IPS-18c (cell line): ENCODE data around the gene KAT6B.
"Not testable (repeated sequence)": the region's sequence is repeated elsewhere in the genome, so short reads cannot be mapped to it uniquely, and the experiment has no call there.

Experiments
- H3K4me3 ChIP-seq: 2 replicates; pipeline ENCODE4 v1.7.0; 2013; ENCODE audit warnings: low read depth, mild to moderate bottlenecking, low read length, moderate library complexity; ENCODE audit not compliant: insufficient read depth
- H3K9me3 ChIP-seq: one replicate; pipeline ENCODE4 v1.6.1; 2013; ENCODE audit warnings: mild to moderate bottlenecking, low read length, moderate library complexity; ENCODE audit not compliant: control insufficient read depth, insufficient read depth

KAT6B gene

GRCh38 chr10:74898201-74898976 lies 72.0 kb downstream of the KAT6B start:
- Histone ChIP-seq H3K4me3 (no peak overlapping the region), H3K9me3 (no peaks in the 10 kb centered on the region)

DNA sequence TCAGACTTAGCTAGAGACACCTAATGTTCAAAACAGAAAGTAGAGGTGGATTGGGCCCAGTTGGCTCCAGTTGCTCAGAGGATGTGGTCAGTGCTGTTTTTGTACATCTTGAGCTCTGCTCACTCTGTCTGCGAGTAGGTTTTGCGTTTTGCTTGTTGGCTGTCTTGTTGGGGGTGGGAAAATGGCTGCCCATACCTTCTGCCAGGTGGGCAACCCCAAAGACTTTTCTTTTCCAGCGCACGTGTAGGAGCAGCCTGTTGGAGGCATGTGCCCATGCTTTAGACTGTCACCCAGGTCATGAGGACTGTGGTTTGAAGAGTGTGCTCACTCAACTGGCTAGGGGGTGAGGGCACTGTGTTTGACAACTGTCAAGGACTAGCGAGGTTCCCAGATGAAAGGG lies 73.9 kb downstream of the KAT6B start:
- Histone ChIP-seq H3K4me3 (no peak overlapping the region), H3K9me3 (no peaks in the 10 kb centered on the region)

GRCh38 chr10:74901301-74901700 lies 74.9 kb downstream of the KAT6B start:
- H3K4me3 ChIP-seq, result no peak overlapping the region
- H3K9me3 ChIP-seq, result no peaks in the 10 kb centered on the region

DNA sequence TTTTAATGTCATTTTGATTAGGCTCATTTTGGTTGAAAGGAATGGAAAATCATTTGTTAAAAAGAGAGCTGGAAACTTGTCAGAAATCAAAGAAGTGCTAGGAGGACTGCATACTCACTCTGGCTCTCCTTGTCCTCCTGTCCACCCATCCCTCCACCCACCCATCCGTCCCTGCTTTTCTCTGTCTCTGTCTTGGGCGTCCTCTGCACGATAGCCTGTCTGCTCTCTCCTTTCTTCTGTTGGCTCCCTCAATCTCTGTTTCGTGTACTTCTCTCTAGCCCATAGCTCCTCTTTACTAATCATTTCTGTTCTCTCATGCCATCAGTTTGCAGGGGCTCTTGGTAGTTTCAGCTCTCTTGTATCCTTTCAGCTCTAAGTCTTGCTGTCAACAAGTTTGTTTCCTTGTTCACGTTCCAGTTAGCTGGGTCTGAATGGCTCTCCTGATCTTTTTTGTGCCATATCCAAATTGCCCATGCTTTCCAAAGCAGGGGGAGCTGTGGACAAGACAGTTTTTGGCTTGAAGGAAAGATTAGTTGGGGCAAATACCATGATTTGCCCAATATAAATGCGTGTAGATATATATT lies 75.6 kb downstream of the KAT6B start:
- H3K4me3 ChIP-seq, result no peak overlapping the region
- H3K9me3 ChIP-seq, result no peaks in the 10 kb centered on the region

DNA sequence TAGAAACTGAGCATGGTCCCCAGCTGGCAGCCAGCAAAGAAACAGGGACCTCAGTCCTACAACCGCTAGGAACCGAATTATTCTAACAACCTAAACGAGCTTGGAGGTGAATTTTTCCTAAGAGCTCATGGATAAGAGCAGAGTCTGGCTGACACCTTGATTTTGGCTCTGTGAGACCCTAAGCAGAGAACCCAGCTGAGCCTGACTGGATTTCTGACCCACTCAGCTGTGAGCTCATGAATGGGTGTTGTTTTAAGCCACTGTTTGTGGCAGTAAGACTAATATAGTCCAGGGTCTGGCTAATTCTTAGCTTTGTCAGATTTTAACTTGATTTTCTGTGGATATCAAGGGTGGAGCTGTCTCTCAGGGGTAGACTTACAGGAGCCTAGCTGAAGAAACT lies 77.1 kb downstream of the KAT6B start:
- no peaks in the 10 kb centered on the region for H3K9me3 ChIP-seq

DNA sequence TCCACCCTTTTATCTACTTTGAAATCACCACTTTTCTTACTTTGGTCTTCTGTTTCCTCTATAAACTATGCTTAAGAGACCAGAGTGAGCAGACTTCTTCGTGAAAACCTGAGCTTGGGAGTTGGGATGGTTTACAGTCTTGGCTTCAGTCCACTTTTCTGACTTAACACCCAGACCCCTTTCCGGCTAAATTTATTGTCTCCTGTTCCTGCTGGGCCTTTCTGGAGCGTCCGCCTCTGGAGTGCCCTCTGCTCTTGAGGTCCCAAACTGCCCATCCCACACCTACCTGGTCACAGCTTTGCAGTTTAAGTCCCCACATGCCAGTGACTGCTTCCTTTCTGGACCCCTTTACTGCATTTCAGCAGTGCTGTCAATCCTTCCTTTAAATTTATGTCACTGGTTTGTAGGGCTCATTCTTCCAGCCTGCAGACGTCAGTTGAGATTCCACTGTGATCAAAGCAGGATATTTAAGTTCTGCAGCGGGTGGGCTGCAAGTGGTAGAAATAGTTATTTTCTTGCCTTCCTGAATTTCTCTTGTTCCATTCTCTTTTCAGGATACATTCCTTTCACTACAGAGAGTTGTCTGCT lies 80.3 kb downstream of the KAT6B start:
- H3K9me3 ChIP-seq, result no peaks in the 10 kb centered on the region
- no peak overlapping the region for H3K4me3 ChIP-seq

More for the DNA sequence above, 77.1 kb downstream of the KAT6B start:
- H3K4me3 ChIP-seq, result no peak overlapping the region

GRCh38 chr10:74909670-74910069 lies 83.3 kb downstream of the KAT6B start:
- no peak overlapping the region for H3K4me3 ChIP-seq
- no peaks in the 10 kb centered on the region for H3K9me3 ChIP-seq

- Histone ChIP-seq H3K4me3 (no peak overlapping the region), H3K9me3 (no peaks in the 10 kb centered on the region)
These were observed 84.0 kb downstream of the KAT6B start for GRCh38 chr10:74910241-74910975.

DNA sequence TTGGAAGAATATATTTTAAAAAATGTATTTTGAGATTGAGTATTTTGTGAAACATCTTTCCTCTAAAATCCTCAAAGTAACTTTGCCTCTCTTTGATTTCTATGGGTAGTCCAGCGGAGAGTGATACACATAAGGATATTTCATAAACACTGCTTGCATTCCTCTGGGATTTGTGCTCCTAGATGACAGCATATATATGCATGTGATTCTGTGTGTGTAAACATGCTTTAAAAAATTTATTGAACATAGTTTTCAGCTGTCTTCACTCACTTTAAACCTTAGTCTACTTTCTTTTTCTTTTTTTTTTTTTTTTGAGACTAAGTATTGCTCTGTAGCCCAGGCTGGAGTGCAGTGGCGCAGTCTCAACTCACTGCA lies 84.6 kb downstream of the KAT6B start:
- Histone ChIP-seq H3K9me3 (no peaks in the 10 kb centered on the region), H3K4me3 (no peak overlapping the region)

DNA sequence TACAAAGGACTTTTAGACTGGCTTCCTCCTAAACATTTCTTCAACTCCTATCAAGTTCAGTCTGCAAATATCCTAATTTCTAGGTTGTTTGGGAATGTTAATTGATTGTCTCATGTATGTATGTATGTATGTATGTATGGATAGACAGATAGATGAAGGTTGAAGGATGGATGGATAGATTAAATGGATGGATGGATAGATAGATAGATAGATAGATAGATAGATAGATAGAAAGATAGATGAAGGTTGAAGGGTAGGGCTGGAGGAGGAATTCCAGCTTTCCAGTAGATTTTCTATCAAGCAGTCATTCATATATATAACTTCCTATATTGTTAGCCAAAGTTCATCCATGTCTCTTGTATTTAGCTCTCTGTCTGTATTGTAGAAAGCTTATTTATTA lies 85.8 kb downstream of the KAT6B start:
- Histone ChIP-seq H3K4me3 (no peak overlapping the region), H3K9me3 (no peaks in the 10 kb centered on the region)

DNA sequence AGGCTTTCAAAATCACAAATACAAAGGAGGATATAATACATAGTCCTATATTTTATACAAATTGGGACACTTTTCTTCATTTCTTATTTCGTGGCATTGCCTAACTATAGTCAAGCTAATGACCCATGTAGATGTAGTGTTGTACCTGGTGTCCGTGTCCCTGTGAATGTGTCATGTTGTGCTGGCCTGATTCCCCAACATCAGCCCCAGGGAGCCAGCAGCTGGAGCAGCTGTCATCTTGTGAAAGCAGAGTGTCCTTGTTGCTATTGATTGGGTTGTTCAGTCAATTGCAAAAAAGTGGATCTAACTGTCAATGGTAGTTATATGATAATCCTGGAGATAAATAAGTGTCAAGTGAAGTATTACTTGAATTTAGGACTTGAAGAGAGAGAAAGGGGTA lies 86.3 kb downstream of the KAT6B start:
- no peak overlapping the region for H3K4me3 ChIP-seq
- no peaks in the 10 kb centered on the region for H3K9me3 ChIP-seq

DNA sequence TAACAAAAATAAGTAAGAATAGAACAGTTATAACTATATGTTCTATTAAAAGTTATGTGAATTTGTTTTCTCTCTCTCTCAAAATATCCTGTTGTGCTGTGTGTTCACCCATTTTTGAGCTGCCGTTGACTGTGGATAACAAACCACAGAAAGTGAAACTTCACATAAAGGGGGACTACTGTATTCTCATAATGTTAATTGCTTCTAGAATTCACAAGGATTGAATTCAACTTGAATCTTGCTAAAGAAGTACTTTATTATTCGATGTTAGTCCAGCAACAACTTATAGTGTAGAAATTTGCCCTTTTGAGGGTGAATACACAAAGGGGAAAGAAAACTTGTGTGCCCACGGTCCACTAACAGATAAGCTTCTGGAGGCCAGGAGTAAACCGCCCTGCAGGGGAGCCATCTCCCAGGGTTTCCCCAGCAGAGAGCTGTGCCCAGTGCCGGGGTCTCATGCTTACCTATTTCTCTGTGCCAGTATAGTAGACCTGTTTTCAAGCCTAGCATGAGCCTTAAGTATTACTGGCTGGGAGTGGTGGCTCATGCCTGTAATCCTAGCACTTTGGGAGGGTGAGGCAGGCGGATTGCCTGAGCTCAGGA lies 87.1 kb downstream of the KAT6B start:
- no peaks in the 10 kb centered on the region for H3K9me3 ChIP-seq
- no peak overlapping the region for H3K4me3 ChIP-seq

- H3K4me3 ChIP-seq, result no peak overlapping the region
- H3K9me3 ChIP-seq, result no peaks in the 10 kb centered on the region
These were observed 89.9 kb downstream of the KAT6B start for GRCh38 chr10:74916283-74916682.

DNA sequence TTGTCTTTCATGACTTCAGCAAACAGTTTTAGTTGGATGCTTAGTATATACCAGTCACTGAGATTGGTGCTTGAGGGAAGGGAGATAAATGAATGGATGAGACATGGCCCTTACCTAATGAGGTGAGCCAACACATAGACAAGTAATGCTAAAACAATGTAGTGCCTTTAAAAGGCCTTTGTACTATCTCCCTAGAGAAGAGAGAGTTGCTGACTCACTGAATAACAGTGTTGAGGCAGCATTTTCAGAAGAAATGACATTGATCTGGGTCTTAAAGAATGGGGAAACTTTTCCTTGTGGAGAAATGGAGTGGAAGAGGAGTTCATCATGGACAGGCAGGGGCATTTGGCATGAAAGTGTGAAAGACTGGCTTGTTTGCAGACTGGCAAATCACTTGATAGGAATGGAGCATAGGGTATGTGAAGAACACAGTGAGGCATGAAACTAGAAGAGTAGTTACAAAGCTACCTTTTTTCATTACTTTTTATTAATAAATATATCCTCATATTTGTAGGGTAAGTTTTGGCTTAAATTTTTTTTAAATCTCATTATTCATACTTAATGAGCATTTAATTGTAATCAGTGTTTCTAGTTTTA lies 91.2 kb downstream of the KAT6B start:
- no peaks in the 10 kb centered on the region for H3K9me3 ChIP-seq
- no peak overlapping the region for H3K4me3 ChIP-seq

GRCh38 chr10:74919671-74920070 lies 93.3 kb downstream of the KAT6B start:
- Histone ChIP-seq H3K9me3 (no peaks in the 10 kb centered on the region), H3K4me3 (no peak overlapping the region)

DNA sequence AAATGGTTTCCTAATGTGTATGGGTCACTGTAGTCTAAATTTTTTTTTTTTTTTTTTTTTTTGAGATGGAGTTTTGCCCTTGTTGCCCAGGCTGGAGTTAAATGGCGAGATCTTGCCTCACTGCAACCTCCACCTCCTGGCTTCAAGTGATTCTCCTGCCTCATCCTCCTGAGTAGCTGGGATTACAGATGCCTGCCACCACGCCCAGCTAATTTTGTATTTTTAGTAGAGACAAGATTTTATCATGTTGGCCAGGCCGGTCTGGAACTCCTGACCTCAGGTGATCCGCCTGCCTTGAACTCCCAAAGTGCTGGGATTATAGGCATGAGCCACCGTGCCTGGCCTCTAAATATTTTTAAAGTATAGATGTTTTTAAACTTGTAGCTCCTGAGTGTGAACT lies 94.7 kb downstream of the KAT6B start:
- H3K9me3 ChIP-seq, H3K4me3 ChIP-seq: not testable (repeated sequence)

GRCh38 chr10:74921744-74922143 lies 95.3 kb downstream of the KAT6B start:
- no peaks in the 10 kb centered on the region for H3K9me3 ChIP-seq
- H3K4me3 ChIP-seq, result no peak overlapping the region
